Thyroid gland (tissue), 4 donors: ENCODE results near the gene ARID3C. TPM values are rescaled to one million over a fixed set of nuclear protein-coding genes. Genes with fewer than 3 reads are reported as not detected.

Experiments
- DNase-seq, 2 donors: peaks; one replicate each; pipeline ENCODE4 v3.0.0-alpha.2; 2019
- H3K27ac ChIP-seq, 3 donors: fragments of 200-600 bp; sonication (generic); 1 replicate in 2 of 3; 2 replicates in 1 of 3; pipeline ENCODE4 v1.5.1; 2016 to 2019; ENCODE audit warnings: mild to moderate bottlenecking in 1 of 3, moderate library complexity in 1 of 3
- H3K27me3 ChIP-seq: fragments of 200-600 bp; sonication (generic); one replicate; pipeline ENCODE4 v1.5.1; 2019
- H3K36me3 ChIP-seq, 2 donors: fragments of 200-600 bp; sonication (generic); one replicate each; pipeline ENCODE4 v1.5.1; 2016 to 2019
- H3K4me1 ChIP-seq, 2 donors: fragments of 200-600 bp; sonication (generic); one replicate each; pipeline ENCODE4 v1.5.1; 2017 to 2019
- H3K4me3 ChIP-seq, 3 donors: fragments of 200-600 bp; sonication (generic); replicated peaks in 1 of 3; 1 replicate in 2 of 3; 2 replicates in 1 of 3; pipeline ENCODE4 v1.5.1; 2016; ENCODE audit warnings: mild to moderate bottlenecking in 1 of 3
- H3K9me3 ChIP-seq: fragments of 200-600 bp; sonication (generic); one replicate; pipeline ENCODE4 v1.5.1; 2017
- CTCF ChIP-seq, 6 experiments: fragments of 200-600 bp in 3 of 6; fragments of 450-650 bp in 3 of 6; sonication (generic) in 3 of 6; IDR thresholded peaks; one replicate each; pipeline ENCODE4 v1.5.1; 2016 to 2019; ENCODE audit warnings: antibody characterized with exemption in 6 of 6, mild to moderate bottlenecking in 2 of 6, inconsistent platforms in 1 of 6, moderate library complexity in 1 of 6
- POLR2A ChIP-seq, 2 donors: fragments of 450-650 bp; IDR thresholded peaks; one replicate each; pipeline ENCODE4 v1.6.1; 2017; ENCODE audit warnings: antibody characterized with exemption in 2 of 2, mild to moderate bottlenecking in 2 of 2, moderate library complexity in 1 of 2
- WGBS, 2 donors: methylation state at CpG; one replicate each; pipeline ENCODE4 v1.1.5; 2017; 5-methylcytosine and 5-hydroxymethylcytosine counted together
- intact Hi-C: fragments of 100-400 bp; cut with DNase I; formaldehyde crosslinking; loops from one replicate; pipeline ENCODE4 v1.15.1; 2023
- total RNA-seq, 4 donors: library from RNA; depleted of rRNA; stranded (reverse); fragments of >200 nt; gene quantifications; one replicate each; pipeline ENCODE4 v1.2.3, GENCODE V29; 2016

ARID3C gene
- total RNA-seq, 4 donors from 2014 or later: not detected

GRCh38 chr9:34669809-34670562 is 41.1 kb upstream of the ARID3C start:
- H3K27me3 ChIP-seq: no peaks in the 10 kb centered on the region
- intact Hi-C loops: no loop called here
- 91 to 96% methylated on average over 5 of the region's 5 CpGs for WGBS, 2 donors
- TF ChIP-seq CTCF (IDR thresholded peaks at IDR 0.05): no peak
- TF ChIP-seq POLR2A (IDR thresholded peaks at IDR 0.05): no peak
- DNase-seq: no peak
- H3K4me1 ChIP-seq: peaks cover 4 to 13% of the 10 kb centered on the region in 2 donors
- no peaks in the 10 kb centered on the region for H3K9me3 ChIP-seq
- no peaks in the 10 kb centered on the region for H3K36me3 ChIP-seq
- H3K4me3 ChIP-seq: no peak overlapping the region
- no peak overlapping the region for H3K27ac ChIP-seq

- intact Hi-C loops: no loop called here
- no peaks in the 10 kb centered on the region for H3K27me3 ChIP-seq
- H3K4me3 ChIP-seq: peak overlapping the region; percentile 29 to 73 (median 66)
- no peaks in the 10 kb centered on the region for H3K36me3 ChIP-seq
- peak overlapping the region; percentile 94 to 99 (median 98) for H3K27ac ChIP-seq
- TF ChIP-seq CTCF (IDR thresholded peaks at IDR 0.05): peak in 1 of 6 experiments; percentile 30
- peak; percentile 82 to 86 for TF ChIP-seq POLR2A (IDR thresholded peaks at IDR 0.05)
- 2 to 4% methylated on average over 31 to 46 of the region's 55 CpGs for WGBS, 2 donors
- H3K9me3 ChIP-seq: no peaks in the 10 kb centered on the region
- peaks cover 4 to 19% of the 10 kb centered on the region in 2 donors for H3K4me1 ChIP-seq
- peak; percentile 96 for DNase-seq
Measured at GRCh38 chr9:34665381-34666250, 36.8 kb upstream of the ARID3C start.

- H3K4me3 ChIP-seq: peak overlapping the region in 2 of 3 donors; percentile 49 to 73
- peak overlapping the region; percentile 93 to 99 (median 98) for H3K27ac ChIP-seq
- H3K9me3 ChIP-seq: no peaks in the 10 kb centered on the region
- WGBS, 2 donors: 0 to 4% methylated on average over 4 to 9 of the region's 26 CpGs
- H3K4me1 ChIP-seq: peaks cover 4 to 19% of the 10 kb centered on the region in 2 donors
- intact Hi-C loops: no loop called here
- DNase-seq: no peak
- TF ChIP-seq POLR2A (IDR thresholded peaks at IDR 0.05): no peak
- TF ChIP-seq CTCF (IDR thresholded peaks at IDR 0.05): no peak
- H3K27me3 ChIP-seq: no peaks in the 10 kb centered on the region
- no peaks in the 10 kb centered on the region for H3K36me3 ChIP-seq
Measured at GRCh38 chr9:34665067-34665380, 36.2 kb upstream of the ARID3C start.

- Histone ChIP-seq H3K27me3 (no peaks in the 10 kb centered on the region), H3K36me3 (no peaks in the 10 kb centered on the region), H3K27ac (peak overlapping the region; percentile 93 to 99 (median 98)), H3K9me3 (no peaks in the 10 kb centered on the region), H3K4me1 (peaks cover 4 to 19% of the 10 kb centered on the region in 2 donors), H3K4me3 (peak overlapping the region in 2 of 3 donors; percentile 49 to 73)
- no peak for TF ChIP-seq POLR2A (IDR thresholded peaks at IDR 0.05)
- TF ChIP-seq CTCF (IDR thresholded peaks at IDR 0.05): peak; percentile 37 to 71 (median 55)
- WGBS, 2 donors: 21% methylated on average over 15 to 18 of the region's 18 CpGs
- DNase-seq: peak; percentile 76 to 84
- intact Hi-C loops: no loop called here
Measured at GRCh38 chr9:34664281-34665066, 35.6 kb upstream of the ARID3C start.
